ENCODE results near the gene NSDHL. TPM values are rescaled to one million over a fixed set of nuclear protein-coding genes. Genes with fewer than 3 reads are reported as not detected.

The NSDHL gene
- total RNA-seq, 1 experiment from 2014 or later, result 52.0 TPM

- BruUV-seq (replicated peaks), result no TSS peak
- no peak overlapping the region for H3K4me3 ChIP-seq (ENCODE audit: low read depth, low read length, poor library complexity, severe bottlenecking)
- no peaks in the 10 kb centered on the region for H3K4me1 ChIP-seq (ENCODE audit: insufficient read depth, low read length, poor library complexity, severe bottlenecking)
- intact Hi-C loops (cut with micrococcal nuclease; ENCODE audit: unreplicated experiment), result no loop called here
- H3K36me3 ChIP-seq (ENCODE audit: insufficient read depth, low read length, poor library complexity, severe bottlenecking), result no peaks in the 10 kb centered on the region
- H3K9me3 ChIP-seq (ENCODE audit: low read depth, low read length, poor library complexity, severe bottlenecking), result no peaks in the 10 kb centered on the region
- CTCF ChIA-PET, result no interaction called here
- POLR2A ChIA-PET (ENCODE audit: low non-redundant PET), result no interaction called here
- TF ChIP-seq EZH2 (IDR thresholded peaks at IDR 0.05; ENCODE audit: borderline replicate concordance, low read depth, low read length, poor library complexity, severe bottlenecking) (no peak), CTCF (conservative IDR thresholded peaks at IDR 0.05; ENCODE audit: low read depth, low read length) (no peak)
- H3K27me3 ChIP-seq (replicated peaks; ENCODE audit: insufficient read depth, low read depth, low read length, poor library complexity), result peaks cover 38% of the 10 kb centered on the region
- DNase-seq (ENCODE audit: low spot score), result peak; percentile 9
- H3K27ac ChIP-seq (ENCODE audit: low read depth, low read length, poor library complexity, severe bottlenecking), result no peak overlapping the region
Measured at GRCh38 chrX:152806035-152806434, 24.8 kb upstream of the NSDHL start.

GRCh38 chrX:152810403-152810802 lies 20.5 kb upstream of the NSDHL start:
- Histone ChIP-seq H3K27ac (ENCODE audit: low read depth, low read length, poor library complexity, severe bottlenecking) (no peak overlapping the region), H3K36me3 (ENCODE audit: insufficient read depth, low read length, poor library complexity, severe bottlenecking) (no peaks in the 10 kb centered on the region), H3K9me3 (ENCODE audit: low read depth, low read length, poor library complexity, severe bottlenecking) (no peaks in the 10 kb centered on the region), H3K4me1 (ENCODE audit: insufficient read depth, low read length, poor library complexity, severe bottlenecking) (no peaks in the 10 kb centered on the region), H3K4me3 (ENCODE audit: low read depth, low read length, poor library complexity, severe bottlenecking) (no peak overlapping the region), H3K27me3 (replicated peaks; ENCODE audit: insufficient read depth, low read depth, low read length, poor library complexity) (peaks cover 27% of the 10 kb centered on the region)
- intact Hi-C loops (cut with micrococcal nuclease; ENCODE audit: unreplicated experiment), result loop anchor here (5.0 kb wide), 1 partner anchor 158 kb away; no protein-coding TSS in a partner anchor
- CTCF ChIA-PET, result no interaction called here
- TF ChIP-seq CTCF (conservative IDR thresholded peaks at IDR 0.05; ENCODE audit: low read depth, low read length) (no peak), EZH2 (IDR thresholded peaks at IDR 0.05; ENCODE audit: borderline replicate concordance, low read depth, low read length, poor library complexity, severe bottlenecking) (no peak)
- no peak for DNase-seq (ENCODE audit: low spot score)
- POLR2A ChIA-PET (ENCODE audit: low non-redundant PET), result no interaction called here
- no TSS peak for BruUV-seq (replicated peaks)

- TF ChIP-seq EZH2 (IDR thresholded peaks at IDR 0.05; ENCODE audit: borderline replicate concordance, low read depth, low read length, poor library complexity, severe bottlenecking) (no peak), CTCF (conservative IDR thresholded peaks at IDR 0.05; ENCODE audit: low read depth, low read length) (no peak)
- no peaks in the 10 kb centered on the region for H3K4me1 ChIP-seq (ENCODE audit: insufficient read depth, low read length, poor library complexity, severe bottlenecking)
- intact Hi-C loops (cut with micrococcal nuclease; ENCODE audit: unreplicated experiment), result loop anchor here (5.0 kb wide), 1 partner anchor 161 kb away; no protein-coding TSS in a partner anchor
- BruUV-seq (replicated peaks), result no TSS peak
- ChIA-PET CTCF (no interaction called here), POLR2A (ENCODE audit: low non-redundant PET) (no interaction called here)
- no peaks in the 10 kb centered on the region for H3K9me3 ChIP-seq (ENCODE audit: low read depth, low read length, poor library complexity, severe bottlenecking)
- H3K4me3 ChIP-seq (ENCODE audit: low read depth, low read length, poor library complexity, severe bottlenecking), result no peak overlapping the region
- DNase-seq (ENCODE audit: low spot score), result no peak
- H3K36me3 ChIP-seq (ENCODE audit: insufficient read depth, low read length, poor library complexity, severe bottlenecking), result no peaks in the 10 kb centered on the region
- H3K27ac ChIP-seq (ENCODE audit: low read depth, low read length, poor library complexity, severe bottlenecking), result no peak overlapping the region
- peaks cover 33% of the 10 kb centered on the region for H3K27me3 ChIP-seq (replicated peaks; ENCODE audit: insufficient read depth, low read depth, low read length, poor library complexity)
Measured at GRCh38 chrX:152813206-152813605, 17.7 kb upstream of the NSDHL start.
